ENCODE data around the gene XRCC4. TPM values are rescaled to one million over a fixed set of nuclear protein-coding genes. Genes with fewer than 3 reads are reported as not detected.

The XRCC4 gene
- total RNA-seq, 1 donor from 2014 or later, result 8.2 TPM

GRCh38 chr5:83197326-83197967 is 120.1 kb downstream of the XRCC4 start:
- Mint-ChIP-seq H3K4me1 (peaks cover 9% of the 10 kb centered on the region), H3K36me3 (ENCODE audit: low read depth) (no peaks in the 10 kb centered on the region), H3K4me3 (no peak overlapping the region), H3K27ac (ENCODE audit: unreplicated experiment) (no peak overlapping the region), H3K27me3 (ENCODE audit: low read depth) (no peaks in the 10 kb centered on the region), H3K9me3 (no peaks in the 10 kb centered on the region)
- no peak for TF ChIP-seq CTCF (conservative IDR thresholded peaks at IDR 0.05)
- DNase-seq (ENCODE audit: low read depth, low spot score), result no peak

GRCh38 chr5:83199126-83199525 is 121.8 kb downstream of the XRCC4 start:
- H3K27ac Mint-ChIP-seq (ENCODE audit: unreplicated experiment), result no peak overlapping the region
- no peak for DNase-seq (ENCODE audit: low read depth, low spot score)
- H3K4me3 Mint-ChIP-seq, result no peak overlapping the region
- H3K36me3 Mint-ChIP-seq (ENCODE audit: low read depth), result no peaks in the 10 kb centered on the region
- peaks cover 9% of the 10 kb centered on the region for H3K4me1 Mint-ChIP-seq
- no peak for TF ChIP-seq CTCF (conservative IDR thresholded peaks at IDR 0.05)
- no peaks in the 10 kb centered on the region for H3K9me3 Mint-ChIP-seq
- no peaks in the 10 kb centered on the region for H3K27me3 Mint-ChIP-seq (ENCODE audit: low read depth)

DNA sequence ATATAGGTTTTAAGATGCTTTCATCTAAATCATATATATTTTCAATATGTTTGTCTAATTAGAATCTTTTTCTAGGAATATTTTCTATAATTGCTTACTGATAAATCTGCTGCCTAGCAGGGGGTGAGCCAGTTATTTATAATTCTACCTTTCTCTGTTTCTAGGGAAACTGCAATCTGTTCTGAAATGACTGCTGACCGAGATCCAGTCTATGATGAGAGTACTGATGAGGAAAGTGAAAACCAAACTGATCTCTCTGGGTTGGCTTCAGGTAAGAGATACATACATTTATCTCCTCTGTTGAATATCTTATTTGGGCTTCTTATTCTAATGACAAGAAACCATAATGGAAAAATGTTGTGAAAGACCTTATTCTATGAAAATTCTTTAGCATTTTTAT is 127.3 kb downstream of the XRCC4 start:
- Mint-ChIP-seq H3K4me3 (no peak overlapping the region), H3K27ac (ENCODE audit: unreplicated experiment) (no peak overlapping the region), H3K27me3 (ENCODE audit: low read depth) (no peaks in the 10 kb centered on the region), H3K4me1 (no peaks in the 10 kb centered on the region), H3K36me3 (ENCODE audit: low read depth) (no peaks in the 10 kb centered on the region), H3K9me3 (no peaks in the 10 kb centered on the region)
- TF ChIP-seq CTCF (conservative IDR thresholded peaks at IDR 0.05), result no peak
- DNase-seq (ENCODE audit: low read depth, low spot score), result no peak

DNA sequence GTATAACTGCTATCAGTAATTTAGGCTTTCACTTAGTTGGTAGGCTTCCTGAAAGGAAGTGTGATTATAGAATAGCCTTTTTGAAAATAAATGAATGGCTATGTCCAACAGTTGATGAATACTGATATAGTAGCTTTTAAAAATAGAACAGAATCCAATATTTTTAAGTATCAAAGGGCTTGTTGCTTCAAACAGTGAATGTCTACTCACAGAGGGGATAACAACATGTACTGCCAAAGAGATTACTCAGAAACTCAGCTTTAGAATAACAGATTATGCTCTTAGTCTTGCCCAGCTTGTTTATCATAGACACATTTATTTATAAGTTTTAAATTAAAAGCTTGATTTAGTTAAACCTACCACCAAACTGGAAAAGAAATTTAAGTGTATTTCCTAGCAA is 132.6 kb downstream of the XRCC4 start:
- H3K4me3 Mint-ChIP-seq, result no peak overlapping the region
- no peaks in the 10 kb centered on the region for H3K36me3 Mint-ChIP-seq (ENCODE audit: low read depth)
- H3K27me3 Mint-ChIP-seq (ENCODE audit: low read depth), result no peaks in the 10 kb centered on the region
- no peak for TF ChIP-seq CTCF (conservative IDR thresholded peaks at IDR 0.05)
- no peak for DNase-seq (ENCODE audit: low read depth, low spot score)
- H3K4me1 Mint-ChIP-seq, result no peaks in the 10 kb centered on the region
- no peaks in the 10 kb centered on the region for H3K9me3 Mint-ChIP-seq
- H3K27ac Mint-ChIP-seq (ENCODE audit: unreplicated experiment), result no peak overlapping the region

DNA sequence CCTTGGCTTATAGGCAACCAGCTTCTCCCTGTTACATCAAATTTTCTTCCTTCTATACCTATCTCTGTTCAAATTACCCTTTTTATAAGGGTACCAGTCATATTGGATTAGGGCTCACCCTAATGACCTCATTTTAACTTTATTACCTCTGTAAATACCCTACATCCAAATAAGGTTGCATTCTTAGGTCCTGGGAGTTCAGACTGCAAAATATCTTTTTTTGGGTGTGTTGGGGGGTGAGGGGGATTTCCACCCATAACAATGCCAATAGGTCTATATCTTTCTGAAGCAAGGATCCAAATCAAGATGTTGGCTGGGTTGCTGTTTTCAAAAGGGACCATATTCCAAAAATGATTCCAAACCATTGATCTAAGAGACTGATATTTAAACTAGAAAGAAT is 141.7 kb downstream of the XRCC4 start:
- no peaks in the 10 kb centered on the region for H3K9me3 Mint-ChIP-seq
- no peak for TF ChIP-seq CTCF (conservative IDR thresholded peaks at IDR 0.05)
- DNase-seq (ENCODE audit: low read depth, low spot score), result no peak
- no peak overlapping the region for H3K4me3 Mint-ChIP-seq
- no peaks in the 10 kb centered on the region for H3K27me3 Mint-ChIP-seq (ENCODE audit: low read depth)
- H3K36me3 Mint-ChIP-seq (ENCODE audit: low read depth), result no peaks in the 10 kb centered on the region
- no peaks in the 10 kb centered on the region for H3K4me1 Mint-ChIP-seq
- H3K27ac Mint-ChIP-seq (ENCODE audit: unreplicated experiment), result no peak overlapping the region

Data from neural crest cell (in vitro differentiated cells).